ENCODE results near the gene PET100. TPM values are rescaled to one million over a fixed set of nuclear protein-coding genes. Genes with fewer than 3 reads are reported as not detected.

The PET100 gene
- total RNA-seq, 1 donor from 2014 or later = 123 TPM

DNA sequence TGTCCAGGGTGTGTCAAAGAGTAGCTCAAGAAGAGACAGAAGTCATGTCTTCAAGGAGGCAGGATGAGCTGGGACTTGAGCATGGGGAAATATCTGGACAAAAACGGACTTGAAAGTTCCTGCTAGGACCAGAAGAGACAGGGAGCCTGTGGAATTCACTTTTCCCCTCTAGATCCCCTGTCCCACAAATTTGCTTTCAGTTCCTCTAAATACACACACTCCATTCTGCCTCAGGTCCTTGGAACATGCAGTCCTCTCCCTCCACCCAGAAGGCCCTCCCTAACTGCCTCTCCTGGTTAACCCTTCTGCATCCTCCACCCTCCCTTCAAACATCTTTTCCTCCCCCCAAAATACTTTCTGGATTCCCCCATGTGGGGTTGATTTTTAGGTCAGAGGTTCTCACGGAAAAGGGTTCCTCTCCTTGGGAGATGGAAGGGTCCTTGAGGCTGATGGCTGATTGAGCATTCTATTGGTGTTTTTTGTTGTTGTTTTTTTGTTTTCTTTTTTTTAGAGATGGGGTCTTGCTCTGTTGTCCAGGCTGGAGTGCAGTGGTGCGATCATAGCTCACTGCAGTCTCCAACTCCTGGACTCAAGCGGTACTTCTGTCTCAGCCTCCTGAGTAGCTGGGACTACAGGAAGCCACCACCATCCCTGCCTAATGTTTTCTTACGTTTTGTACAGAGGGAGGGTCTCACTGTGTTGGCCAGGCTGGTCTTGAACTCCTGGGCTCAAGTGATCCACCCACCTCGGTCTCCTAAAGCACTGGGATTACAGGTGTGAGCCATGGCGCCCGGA is 32.3 kb downstream of the PET100 start:
- TF ChIP-seq, protein P1, sequence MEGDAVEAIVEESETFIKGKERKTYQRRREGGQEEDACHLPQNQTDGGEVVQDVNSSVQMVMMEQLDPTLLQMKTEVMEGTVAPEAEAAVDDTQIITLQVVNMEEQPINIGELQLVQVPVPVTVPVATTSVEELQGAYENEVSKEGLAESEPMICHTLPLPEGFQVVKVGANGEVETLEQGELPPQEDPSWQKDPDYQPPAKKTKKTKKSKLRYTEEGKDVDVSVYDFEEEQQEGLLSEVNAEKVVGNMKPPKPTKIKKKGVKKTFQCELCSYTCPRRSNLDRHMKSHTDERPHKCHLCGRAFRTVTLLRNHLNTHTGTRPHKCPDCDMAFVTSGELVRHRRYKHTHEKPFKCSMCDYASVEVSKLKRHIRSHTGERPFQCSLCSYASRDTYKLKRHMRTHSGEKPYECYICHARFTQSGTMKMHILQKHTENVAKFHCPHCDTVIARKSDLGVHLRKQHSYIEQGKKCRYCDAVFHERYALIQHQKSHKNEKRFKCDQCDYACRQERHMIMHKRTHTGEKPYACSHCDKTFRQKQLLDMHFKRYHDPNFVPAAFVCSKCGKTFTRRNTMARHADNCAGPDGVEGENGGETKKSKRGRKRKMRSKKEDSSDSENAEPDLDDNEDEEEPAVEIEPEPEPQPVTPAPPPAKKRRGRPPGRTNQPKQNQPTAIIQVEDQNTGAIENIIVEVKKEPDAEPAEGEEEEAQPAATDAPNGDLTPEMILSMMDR (IDR thresholded peaks at IDR 0.05) = no peak
- no peak for ATAC-seq (ENCODE audit: low read depth)
- no peaks in the 10 kb centered on the region for H3K9me3 Mint-ChIP-seq
- no peak overlapping the region for H3K27ac Mint-ChIP-seq
- no peak overlapping the region for H3K4me3 Mint-ChIP-seq
- CTCF ChIA-PET = interaction anchor here (1.2 to 2.0 kb wide), 3 partner anchors 10 to 138 kb away, joined by 3 to 6 read pairs (median 4); partner anchors contain the start of gene TRAPPC5
- H3K36me3 Mint-ChIP-seq (ENCODE audit: low read depth) = no peaks in the 10 kb centered on the region
- POLR2A ChIA-PET = interaction anchor here (0.6 to 0.7 kb wide), 3 partner anchors 9 to 186 kb away, joined by 3 to 9 read pairs (median 3); no protein-coding TSS in a partner anchor
- peaks cover 18% of the 10 kb centered on the region for H3K4me1 Mint-ChIP-seq
- intact Hi-C loops (cut with micrococcal nuclease) = no loop called here
- DNase-seq = no peak
- H3K27me3 Mint-ChIP-seq = peaks cover 12% of the 10 kb centered on the region

GRCh38 chr19:7662657-7663056 is 33.1 kb downstream of the PET100 start:
- no peak for DNase-seq
- Mint-ChIP-seq H3K4me3 (no peak overlapping the region), H3K4me1 (peaks cover 13% of the 10 kb centered on the region), H3K27me3 (peaks cover 12% of the 10 kb centered on the region), H3K9me3 (no peaks in the 10 kb centered on the region), H3K27ac (no peak overlapping the region), H3K36me3 (ENCODE audit: low read depth) (no peaks in the 10 kb centered on the region)
- ChIA-PET POLR2A (interaction anchor here (0.7 kb wide), 2 partner anchors 8 to 18 kb away, joined by 3 to 9 read pairs; no protein-coding TSS in a partner anchor), CTCF (interaction anchor here (0.6 kb wide), 1 partner anchor 21 kb away, joined by 3 read pairs; no protein-coding TSS in a partner anchor)
- intact Hi-C loops (cut with micrococcal nuclease) = no loop called here
- TF ChIP-seq, protein P1 (IDR thresholded peaks at IDR 0.05) = no peak
- ATAC-seq (ENCODE audit: low read depth) = no peak

- Mint-ChIP-seq H3K9me3 (no peaks in the 10 kb centered on the region), H3K4me3 (no peak overlapping the region), H3K4me1 (peaks cover 3% of the 10 kb centered on the region), H3K27ac (no peak overlapping the region), H3K36me3 (ENCODE audit: low read depth) (no peaks in the 10 kb centered on the region), H3K27me3 (peaks cover 17% of the 10 kb centered on the region)
- ATAC-seq (ENCODE audit: low read depth) = no peak
- ChIA-PET POLR2A (no interaction called here), CTCF (interaction anchor here (0.8 kb wide), 1 partner anchor 135 kb away, joined by 3 read pairs; no protein-coding TSS in a partner anchor)
- TF ChIP-seq, protein P1 (IDR thresholded peaks at IDR 0.05) = no peak
- intact Hi-C loops (cut with micrococcal nuclease) = no loop called here
- no peak for DNase-seq
Observed at GRCh38 chr19:7663706-7664105, 34.1 kb downstream of the PET100 start.

DNA sequence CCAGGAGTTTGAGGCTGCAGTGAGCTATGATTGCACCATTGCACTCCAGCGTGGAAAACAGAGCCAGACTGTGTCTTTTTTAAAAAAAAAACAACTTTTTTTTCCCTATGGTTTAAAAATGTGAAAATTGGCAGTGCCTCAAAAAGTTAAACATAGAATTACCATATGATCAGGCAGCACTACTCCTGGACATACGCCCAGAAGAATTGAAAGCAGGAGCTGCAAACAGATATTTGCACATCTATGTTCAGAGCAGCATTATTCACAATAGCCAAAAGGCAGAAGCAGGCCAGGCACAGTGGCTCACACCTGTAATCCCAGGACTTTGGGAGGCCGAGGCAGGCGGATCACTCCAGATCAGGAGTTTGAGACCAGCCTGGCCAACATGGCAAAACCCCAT is 35.5 kb downstream of the PET100 start:
- intact Hi-C loops (cut with micrococcal nuclease) = no loop called here
- no peak for DNase-seq

GRCh38 chr19:7668842-7669241 is 39.2 kb downstream of the PET100 start, which contains the start of gene RETN:
TSS of gene RETN (plus strand) at chr19:7669049. CDS start at chr19:7669327, 278 bp downstream.
- H3K27me3 Mint-ChIP-seq = peaks cover 40% of the 10 kb centered on the region
- ATAC-seq (ENCODE audit: low read depth) (no peak), DNase-seq (no peak)
- intact Hi-C loops (cut with micrococcal nuclease) = no loop called here
- TF ChIP-seq, protein P1 (IDR thresholded peaks at IDR 0.05) = no peak
- H3K4me1 Mint-ChIP-seq = peaks cover 10% of the 10 kb centered on the region
- no peaks in the 10 kb centered on the region for H3K9me3 Mint-ChIP-seq
- H3K36me3 Mint-ChIP-seq (ENCODE audit: low read depth) = no peaks in the 10 kb centered on the region
- ChIA-PET CTCF (interaction anchor here (0.8 to 1.2 kb wide), 2 partner anchors 12 to 100 kb away, joined by 3 read pairs; partner anchors contain the start of gene TRAPPC5), POLR2A (interaction anchor here (0.5 kb wide), 1 partner anchor 482 kb away, joined by 6 read pairs; no protein-coding TSS in a partner anchor)
- H3K27ac Mint-ChIP-seq = no peak within 1 kb of the TSS
- no peak within 1 kb of the TSS for H3K4me3 Mint-ChIP-seq

More for the DNA sequence above, 35.5 kb downstream of the PET100 start:
- H3K4me1 Mint-ChIP-seq = peaks cover 2% of the 10 kb centered on the region
- no peaks in the 10 kb centered on the region for H3K36me3 Mint-ChIP-seq (ENCODE audit: low read depth)
- CTCF ChIA-PET = no interaction called here
- TF ChIP-seq, protein P1 (IDR thresholded peaks at IDR 0.05) = no peak
- H3K27me3 Mint-ChIP-seq = peaks cover 23% of the 10 kb centered on the region
- POLR2A ChIA-PET = no interaction called here
- H3K4me3 Mint-ChIP-seq = no peak overlapping the region
- no peak for ATAC-seq (ENCODE audit: low read depth)
- H3K9me3 Mint-ChIP-seq = no peaks in the 10 kb centered on the region
- no peak overlapping the region for H3K27ac Mint-ChIP-seq
